Fibroblast of skin of left quadriceps (primary cell): ENCODE results near the gene PLCL2.

ENCODE experiments used
- DNase-seq, 2 experiments: peaks; one replicate each; pipeline ENCODE4 v3.0.0-alpha.2; 2013; ENCODE audit warnings: low read depth in 2 of 2

The PLCL2 gene

DNA sequence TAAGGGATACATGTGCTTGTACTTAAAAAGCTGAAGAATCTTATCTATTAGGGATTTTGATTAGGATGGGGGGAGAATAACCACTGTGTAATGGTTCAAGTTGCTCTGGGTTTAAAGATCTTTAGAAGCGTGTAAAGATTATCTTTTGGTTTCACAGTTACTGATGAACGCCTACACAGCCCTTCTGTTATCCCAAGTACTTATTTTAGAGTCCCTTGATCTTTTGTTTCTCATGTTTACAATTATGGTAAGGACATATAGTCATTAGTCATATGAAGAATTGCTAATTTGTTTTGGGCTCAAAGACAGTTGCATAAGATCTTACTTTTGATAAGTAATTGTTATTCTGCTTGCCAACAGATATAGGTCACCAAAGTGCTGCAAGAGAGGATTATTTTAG is 160.1 kb downstream of the PLCL2 start:
- DNase-seq: no peak

DNA sequence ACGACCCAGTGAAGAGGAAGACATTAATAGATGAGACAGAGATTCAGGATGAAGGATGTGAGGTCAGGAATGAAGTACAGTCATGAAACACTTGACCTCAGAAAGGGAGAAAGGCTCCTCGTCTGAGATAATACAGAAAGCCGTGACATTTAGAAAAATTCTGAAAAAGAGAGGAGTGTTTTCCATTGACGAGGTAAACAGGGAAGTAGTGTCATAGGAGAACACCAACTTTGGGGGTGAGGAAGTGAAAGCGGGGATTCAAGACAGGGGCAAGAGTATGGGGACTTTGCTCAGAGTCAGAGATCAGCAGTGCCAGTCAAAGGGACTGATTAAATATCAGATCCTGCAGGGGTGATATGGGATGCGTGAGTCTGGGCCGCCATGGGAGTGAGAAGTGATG is 160.9 kb downstream of the PLCL2 start:
- DNase-seq: no peak

DNA sequence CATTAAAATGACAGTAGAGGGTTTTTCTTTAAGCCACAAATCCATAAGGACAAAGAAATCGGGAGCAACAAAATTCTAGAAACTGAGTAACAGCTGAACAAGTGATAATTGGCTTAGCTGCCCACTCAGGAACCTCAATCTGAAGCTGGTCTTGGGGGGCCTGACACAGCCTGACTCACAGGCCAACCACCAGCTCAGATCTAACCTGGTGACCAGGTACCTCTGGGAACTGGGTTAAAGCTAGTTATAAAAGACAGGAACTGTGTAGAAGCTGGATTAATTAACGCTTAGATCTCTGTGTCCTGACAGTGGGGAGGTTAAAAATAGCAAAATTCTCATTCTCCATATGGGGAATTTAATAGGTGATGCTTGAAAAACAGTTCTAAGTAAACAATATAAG is 161.9 kb downstream of the PLCL2 start:
- DNase-seq: no peak

DNA sequence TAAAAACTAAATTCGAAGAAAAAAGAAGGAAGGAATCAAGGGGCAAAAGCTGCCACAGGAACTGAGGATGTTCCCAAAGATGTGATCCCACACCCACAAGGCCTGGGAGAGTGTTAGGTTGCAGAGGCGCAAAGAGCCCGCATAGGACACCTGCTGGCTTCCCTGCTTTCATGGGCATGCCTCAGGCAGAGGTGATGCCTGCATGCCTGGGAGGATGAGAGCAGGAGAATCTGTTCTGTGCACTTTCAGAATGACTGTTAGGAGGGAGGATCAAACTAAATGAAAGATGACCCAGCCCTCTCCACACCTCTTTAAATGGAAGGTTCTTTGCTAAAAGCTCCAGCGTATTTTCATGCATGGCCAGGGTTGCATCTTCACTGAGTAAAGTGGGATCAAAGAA is 162.4 kb downstream of the PLCL2 start:
- no peak for DNase-seq

DNA sequence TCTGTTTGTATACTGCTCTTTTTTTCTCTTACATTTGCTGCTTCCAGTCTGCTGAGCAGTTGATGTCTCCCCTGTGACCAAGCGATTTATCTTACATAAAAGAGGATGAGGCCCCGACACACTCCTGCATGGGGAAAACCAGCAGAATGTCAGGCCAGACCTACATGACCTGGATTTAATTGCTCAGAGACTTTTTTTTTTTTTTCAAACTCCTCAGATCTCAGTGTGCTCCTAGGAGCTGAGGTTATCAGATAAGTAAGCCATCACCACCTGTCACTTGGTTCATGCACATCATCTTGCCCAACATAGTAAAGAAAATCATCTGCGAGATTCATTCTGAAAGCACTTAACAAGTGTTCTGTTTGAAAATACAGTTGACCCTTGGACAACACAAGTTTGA is 163.1 kb downstream of the PLCL2 start:
- no peak for DNase-seq

DNA sequence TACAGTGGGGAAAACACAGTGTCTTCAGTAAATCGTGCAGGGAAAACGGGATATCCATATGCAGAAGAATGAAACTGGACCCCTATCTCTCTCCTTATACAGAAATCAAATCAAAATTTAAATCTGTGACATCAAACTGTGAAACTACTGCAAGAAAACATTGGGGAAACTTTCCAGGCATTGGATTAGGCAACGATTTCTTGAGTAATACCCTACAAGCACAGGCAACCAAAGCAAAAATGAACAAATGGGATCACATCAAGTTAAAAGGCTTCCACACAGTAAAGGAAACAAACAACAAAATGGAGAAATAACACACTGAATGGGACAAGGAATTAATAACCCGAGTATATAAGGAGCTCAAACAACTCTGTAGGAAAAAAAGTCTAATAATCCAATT is 165.3 kb downstream of the PLCL2 start:
- DNase-seq: no peak

DNA sequence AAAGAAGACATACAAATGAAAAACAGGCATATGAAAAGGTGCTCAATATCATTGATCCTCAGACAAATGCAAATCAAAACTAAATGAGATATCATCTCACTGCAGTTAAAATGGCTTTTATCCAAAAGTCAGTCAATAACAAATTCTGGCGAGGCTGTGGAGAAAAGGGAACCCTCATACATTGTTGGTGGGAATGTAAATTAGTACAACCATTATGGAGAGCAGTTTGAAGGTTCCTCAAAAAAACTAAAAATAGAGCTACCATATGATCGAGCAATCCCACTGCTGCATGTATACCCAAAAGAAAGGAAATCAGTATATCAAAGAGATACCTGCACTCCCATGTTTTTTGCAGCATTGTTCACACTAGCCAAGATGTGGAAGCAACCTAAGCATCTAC is 165.8 kb downstream of the PLCL2 start:
- no peak for DNase-seq

DNA sequence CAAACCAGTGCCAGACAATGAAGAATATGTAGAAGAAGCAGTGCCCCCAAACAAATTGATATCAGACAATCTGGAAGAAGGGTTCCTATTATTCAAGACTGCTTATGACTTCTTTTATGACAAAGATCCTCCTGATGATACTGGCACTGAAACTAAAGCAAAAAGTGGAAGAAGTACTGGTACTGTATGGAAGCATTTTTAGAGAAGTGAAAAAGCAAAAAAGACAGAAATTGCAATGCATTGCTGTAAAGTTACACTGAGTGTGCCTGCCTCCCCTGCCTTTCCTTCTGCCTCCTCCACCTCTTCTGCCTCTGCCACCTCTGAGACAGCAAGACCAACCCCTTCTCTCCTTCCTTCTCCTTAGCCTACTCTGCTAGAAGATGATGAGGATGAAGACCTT is 167.6 kb downstream of the PLCL2 start:
- no peak for DNase-seq

DNA sequence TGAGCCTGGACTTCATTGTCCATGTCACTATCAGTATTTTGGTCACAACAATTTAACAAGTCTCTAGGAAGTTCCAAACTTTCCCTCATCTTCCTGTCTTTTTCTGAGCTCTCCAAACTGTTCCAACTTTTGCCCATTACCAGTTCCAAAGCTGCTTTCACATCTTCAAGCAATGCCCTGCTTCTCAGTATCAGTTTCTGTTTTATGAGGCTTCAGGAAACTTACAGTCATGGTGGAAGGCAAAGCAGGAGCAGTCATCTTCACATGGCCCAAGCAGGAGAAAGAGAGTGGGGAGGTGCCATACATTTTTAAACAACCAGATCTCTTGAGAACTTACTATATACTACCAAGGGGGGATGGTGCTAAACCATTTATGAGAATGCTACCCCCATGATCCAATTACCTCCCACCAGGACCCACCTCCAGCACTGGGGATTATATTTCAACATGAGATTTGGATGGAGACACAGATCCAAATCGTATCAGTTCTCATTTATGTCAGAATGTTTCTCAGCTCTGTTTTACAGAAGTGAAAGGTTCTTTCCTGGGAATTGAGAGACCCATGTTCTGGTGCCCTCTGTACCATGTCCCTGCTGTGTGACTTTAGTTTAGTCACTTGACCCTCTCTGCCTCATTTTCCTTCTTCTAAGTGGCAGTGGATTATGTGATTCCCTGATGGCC is 169.7 kb downstream of the PLCL2 start:
- DNase-seq: no peak

DNA sequence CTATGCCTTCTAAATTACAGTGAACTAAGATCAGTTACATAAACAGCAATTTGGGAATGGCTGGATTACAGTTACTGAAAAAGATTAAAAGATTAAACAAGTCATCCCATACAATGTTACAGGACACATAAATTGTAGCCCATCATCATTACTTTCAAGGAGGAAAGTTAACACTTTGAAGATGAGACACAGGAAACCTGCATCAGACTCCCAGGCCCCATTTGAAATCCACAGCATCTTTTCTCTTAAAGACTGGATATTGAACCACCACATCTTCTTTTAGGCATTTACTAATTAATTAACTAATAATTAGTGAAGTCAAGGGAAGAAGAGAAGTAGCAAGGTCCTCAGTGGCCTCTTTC is 170.2 kb downstream of the PLCL2 start:
- DNase-seq: no peak

DNA sequence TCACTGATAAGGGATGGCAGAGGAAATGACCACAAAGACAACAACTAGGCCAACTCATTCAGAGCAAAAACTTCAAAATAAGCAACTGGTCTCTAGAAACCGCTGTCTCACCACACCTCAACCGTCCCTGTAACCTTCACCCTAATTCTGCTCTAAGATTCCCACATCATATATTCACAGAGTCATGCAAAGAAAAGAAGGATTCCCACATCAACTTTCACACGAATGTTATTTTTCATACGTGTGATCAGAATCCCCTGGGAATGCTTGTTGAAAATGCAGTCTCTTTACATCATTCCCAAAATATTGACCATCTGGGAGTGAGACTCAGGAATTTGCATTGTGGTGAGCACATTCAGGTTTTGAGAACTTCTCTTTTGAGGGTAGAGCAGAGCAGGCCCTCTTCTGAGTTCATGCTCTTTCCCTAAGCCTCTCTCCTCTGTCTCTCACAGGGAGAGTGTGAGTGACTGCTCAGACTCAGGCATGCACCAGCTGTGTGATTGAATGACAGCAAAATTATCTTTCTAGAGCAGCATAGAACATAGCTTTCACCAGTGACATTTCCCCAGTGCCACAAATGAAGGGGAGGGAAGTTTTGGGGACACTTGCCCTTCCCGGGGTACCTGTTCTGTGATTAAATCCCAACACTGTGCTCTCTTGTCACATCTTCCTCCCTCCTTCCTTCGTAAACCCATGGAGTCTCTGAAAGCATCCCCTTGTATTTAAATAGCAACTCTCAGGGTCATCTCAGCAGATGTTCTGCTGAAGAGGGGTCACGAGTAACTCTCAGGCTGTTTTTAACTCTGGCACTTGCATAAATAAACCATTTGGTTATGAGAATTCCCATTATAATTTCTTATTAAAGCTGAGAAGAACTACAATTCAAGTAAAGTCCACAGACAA is 170.9 kb downstream of the PLCL2 start:
- peak; percentile 88 for DNase-seq

DNA sequence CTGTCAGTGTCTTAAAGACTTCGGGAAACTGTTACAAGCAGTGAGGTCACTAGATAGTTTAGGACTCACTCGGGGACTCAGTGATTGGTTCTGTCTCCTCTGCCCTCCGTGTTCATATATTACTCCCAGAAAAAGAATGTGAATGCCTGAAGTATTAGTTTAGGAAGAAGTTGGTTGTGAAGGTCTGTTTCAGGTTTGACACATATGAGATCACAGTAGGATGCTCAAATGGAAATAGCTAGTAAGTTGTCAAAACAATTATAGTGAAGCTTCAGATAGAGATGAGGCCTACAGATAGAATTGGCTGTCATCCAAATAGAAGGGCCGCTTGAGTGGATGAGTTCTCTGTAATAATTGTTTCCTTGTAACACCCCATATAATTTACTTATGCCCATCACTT is 172.6 kb downstream of the PLCL2 start:
- peak; percentile 64 to 68 for DNase-seq

DNA sequence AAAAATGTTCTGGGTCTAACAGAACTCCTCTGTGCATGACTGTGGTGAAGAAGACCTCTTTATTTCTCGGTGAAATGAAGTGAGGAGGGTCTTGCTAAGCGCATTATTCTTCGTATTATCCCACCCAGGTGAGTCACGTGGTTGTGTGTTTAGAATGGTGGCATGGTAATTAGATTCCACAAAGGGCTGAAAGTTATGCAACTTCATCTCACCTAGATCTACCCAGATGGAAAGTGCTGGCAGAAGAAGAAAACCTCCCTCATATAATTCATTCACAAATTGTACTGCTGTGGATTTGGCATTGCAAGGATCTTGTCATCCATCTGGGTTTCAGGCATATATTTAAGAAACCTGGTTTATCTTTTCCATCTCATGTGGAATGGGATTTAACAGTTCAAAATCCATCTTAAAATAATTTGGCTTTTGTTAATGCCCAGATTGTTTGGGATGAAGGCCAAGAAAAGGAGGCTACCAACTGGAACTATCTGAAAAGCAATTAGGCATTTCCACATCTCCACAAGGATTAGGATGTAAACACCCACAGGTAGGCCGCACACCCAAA is 175.3 kb downstream of the PLCL2 start:
- no peak for DNase-seq

DNA sequence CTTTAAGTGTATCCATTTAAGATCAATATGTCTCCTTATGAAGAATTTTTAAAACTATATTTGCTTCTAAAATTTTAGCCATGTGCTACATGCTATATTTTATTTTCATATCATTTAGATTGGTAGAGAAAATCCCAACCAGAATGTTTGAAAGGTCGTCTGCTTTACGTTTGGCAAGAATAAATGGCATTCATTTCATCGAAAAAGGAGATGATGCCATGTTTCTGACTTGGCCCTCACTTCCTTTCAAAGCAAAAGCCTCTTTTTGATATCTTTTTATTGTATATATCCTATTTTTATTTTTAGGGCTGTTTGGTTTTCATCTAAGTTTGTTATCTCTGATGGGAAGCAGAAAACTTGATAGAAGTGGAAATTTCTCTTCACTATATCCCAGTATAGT is 176.2 kb downstream of the PLCL2 start:
- no peak for DNase-seq

DNA sequence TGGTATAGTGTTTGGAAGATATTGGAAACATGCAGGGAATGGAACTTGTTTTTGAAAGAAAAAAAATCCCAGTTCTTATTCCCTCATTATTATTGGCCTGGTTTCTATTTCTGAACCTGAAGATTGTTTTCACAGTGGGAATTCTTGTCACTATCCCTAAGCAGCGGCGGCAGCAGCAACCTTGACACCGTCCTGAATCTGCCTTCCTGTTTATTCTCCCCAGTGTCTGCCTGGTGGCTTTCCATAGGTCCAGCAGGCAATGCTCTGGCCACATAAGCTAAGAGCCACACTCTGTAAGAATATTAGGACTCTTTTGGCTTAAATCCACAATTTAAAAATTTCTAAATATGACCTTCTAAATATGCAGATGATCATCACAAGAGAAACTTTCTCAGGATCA is 178.0 kb downstream of the PLCL2 start:
- DNase-seq: no peak

DNA sequence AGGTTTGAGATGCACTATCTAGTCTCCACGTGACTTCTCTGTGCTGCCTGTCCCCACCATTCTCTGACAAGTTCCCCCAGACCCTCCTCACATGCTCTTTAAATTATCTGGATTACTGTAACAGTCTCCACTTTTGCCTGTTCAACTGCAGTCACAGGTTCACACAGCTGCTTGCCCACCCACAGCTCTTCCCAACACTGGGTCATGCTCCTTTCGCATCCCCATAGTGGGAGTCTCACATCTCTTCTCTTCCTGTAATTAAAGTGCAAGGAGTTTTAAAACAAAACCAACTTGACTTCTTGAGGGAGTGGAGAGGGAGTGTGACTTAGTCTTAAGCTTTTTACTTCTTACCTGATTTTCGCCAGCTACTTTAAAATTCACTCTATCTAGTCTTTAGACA is 178.8 kb downstream of the PLCL2 start:
- DNase-seq: no peak

DNA sequence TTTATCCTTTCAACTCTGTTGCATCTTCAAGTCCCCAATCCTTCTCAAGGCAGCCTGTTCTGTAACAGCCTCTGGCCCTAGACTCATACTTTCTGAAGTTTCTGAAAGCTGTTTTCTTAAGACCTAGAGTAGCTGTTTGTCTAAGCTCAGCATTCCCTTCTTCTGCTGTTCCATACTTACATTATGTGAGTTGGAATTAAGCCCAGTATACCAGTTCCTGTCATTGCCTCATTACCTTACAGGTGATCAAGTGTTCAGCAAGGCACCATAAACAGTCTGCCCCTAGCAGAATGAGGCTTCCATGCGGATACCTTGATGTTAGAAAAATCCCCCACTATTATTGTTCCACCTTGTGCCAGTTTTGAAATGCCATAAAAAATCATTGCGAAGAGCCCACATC is 180.6 kb downstream of the PLCL2 start:
- DNase-seq: no peak

DNA sequence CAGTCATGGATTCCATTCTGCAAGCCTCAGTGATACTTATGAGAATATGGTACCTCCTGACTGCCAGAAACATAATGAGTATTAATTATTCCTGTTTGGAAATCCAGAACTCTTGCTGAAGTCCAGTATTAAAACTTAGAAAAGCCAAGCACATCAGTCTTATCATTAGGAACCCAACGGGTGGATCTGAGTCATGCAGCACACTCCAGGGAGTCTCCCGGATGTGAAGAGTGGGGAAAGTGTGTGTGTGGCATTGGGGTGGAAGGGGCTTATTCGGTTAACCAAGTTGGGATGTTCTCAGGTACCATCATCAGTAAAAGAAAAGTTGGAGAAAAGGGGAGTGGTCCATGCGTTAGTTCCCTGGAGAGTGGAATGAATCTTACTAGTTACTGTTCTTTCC is 181.1 kb downstream of the PLCL2 start:
- no peak for DNase-seq

DNA sequence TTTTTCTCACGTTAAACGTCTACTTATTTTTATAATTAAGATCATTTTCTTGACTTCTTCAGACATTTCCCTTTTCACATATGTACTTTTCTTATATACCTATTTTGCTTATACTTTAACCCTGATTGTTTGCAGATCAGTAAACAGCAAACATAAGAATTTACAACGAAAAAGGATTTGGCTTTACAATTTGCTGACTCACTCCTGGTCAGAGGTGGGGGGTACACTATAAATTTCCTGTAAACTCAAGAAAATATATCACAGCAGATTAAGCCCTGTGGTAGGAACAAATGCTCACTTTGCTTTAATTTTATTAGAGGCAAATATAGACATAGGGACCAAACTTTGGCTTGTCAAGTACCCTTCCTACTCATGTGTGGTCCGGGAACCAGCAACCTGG is 185.0 kb downstream of the PLCL2 start:
- DNase-seq: no peak

DNA sequence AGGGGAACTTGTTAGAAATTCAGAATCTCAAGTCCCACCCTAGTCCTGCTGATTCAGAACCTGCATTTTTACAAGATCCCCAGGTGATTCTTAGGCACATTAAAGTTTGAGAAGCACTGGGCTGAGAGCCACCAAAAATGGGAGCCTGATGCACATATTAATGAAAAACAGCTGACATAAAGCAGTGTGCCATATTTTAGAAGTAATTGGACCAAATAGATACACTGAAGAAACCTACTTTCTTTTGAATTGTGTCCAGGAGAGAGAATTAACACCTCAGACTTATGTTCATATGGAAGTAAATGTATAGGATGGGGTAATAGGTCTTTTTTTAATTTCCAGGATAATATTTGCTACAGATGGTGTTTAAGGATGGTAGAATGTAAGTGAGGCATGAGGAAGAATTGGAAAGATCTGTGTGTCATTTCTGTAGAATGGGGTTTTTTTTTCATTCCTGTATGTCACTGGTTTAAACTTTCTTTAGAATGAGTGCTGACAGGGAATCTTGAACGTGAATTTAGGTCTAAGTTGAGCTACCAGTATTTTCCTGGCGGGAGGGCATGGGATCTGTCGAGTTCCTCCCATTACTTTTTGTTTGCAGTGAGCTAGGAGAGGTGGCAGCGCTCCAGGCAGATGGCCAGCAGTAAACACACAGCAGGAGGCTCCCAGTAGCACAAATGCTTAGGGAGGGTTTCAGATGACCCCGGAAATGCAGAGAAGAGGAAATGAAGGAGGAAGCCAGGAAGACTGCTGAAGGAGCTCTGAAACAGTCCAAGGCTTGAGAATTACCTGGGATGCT is 185.6 kb downstream of the PLCL2 start:
- DNase-seq: peak in 1 of 2 experiments; percentile 20

DNA sequence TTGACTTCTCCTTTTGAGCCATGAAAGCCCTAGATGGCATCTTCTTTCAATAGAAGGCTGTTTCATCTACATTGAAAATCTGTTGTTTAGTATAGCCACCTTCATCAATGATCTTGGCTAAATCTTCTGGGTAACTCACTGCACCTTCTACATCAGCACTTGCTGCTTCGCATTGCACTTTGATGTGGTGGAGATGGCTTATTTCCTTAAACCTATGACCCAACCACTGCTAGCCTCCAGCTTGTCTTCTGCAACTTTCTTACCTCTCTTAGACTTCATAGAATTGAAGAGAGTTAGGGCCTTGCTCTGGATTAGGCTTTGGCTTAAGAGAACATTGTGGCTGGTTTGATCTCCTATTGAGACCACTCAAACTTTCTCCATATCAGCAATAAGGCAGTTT is 189.8 kb downstream of the PLCL2 start:
- no peak for DNase-seq

DNA sequence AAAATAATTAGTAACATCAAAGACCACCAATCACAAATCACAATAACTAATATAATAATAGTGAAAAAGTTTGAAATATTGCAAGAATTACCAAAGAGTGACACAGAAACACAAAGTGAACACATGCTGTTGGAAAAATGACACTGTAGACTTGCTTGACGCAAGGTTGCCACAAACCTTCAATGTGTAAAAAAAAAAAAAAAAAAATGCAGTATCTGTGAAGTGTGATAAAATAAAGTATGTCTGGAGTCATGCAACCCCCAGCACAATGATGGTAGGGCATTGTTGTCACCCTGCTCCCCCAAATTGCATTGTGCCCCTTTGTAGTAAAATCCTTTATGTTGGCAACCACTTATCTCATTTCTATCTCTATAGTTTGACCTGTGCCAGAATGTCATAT is 190.6 kb downstream of the PLCL2 start:
- DNase-seq: no peak
